HG03354 (cell line): Measurements from ENCODE around the gene NEUROD2.

Source experiments
- ATAC-seq: cut with Tn5 transposase; IDR thresholded peaks from one replicate; pipeline ENCODE4 v1.9.1; 2021; ENCODE audit warnings: mild to moderate bottlenecking; ENCODE audit not compliant: unreplicated experiment, poor library complexity, severe bottlenecking

Gene NEUROD2

GRCh38 chr17:39555368-39555767, 52.4 kb downstream of the NEUROD2 start:
- no peak for ATAC-seq
